ENCODE results near the gene FAM110D.

Gene FAM110D

GRCh38 chr1:26130695-26131094 is 28.2 kb upstream of the FAM110D start:
- DNase-seq, result no peak

DNA sequence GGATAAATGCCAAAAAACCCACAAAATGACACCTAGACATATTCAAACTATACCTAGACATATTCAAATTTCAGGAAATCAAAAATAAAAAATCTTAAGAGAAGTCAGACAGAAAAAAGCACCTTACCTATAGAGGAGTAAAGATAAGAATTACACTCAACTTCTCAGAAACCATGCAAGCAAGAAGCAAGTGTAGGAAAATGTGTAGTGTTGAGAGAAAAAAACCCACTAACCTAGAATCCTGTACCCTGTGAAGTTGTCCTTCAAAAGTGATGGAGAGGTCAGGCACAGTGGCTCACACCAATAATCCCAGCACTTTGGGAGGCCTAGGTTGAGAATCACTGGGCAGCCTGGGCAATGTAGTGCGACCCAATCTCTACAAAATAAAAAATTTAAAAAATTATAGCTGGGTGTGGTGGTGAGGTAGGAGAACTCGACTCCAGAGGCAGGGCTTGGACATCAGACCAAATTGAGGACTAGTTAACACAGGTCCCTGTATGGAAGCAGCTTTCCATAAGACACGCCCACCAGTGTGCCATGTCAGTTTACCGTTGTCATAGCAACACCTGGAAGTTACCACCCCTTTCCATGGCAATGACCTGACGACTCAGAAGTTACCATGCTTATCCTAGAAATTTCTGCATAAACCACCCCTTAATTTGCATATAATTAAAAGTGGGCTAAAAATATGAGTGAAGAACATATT is 26.6 kb upstream of the FAM110D start:
- peak; percentile 44 for DNase-seq

GRCh38 chr1:26132834-26133167 is 26.1 kb upstream of the FAM110D start:
- DNase-seq, result no peak

DNA sequence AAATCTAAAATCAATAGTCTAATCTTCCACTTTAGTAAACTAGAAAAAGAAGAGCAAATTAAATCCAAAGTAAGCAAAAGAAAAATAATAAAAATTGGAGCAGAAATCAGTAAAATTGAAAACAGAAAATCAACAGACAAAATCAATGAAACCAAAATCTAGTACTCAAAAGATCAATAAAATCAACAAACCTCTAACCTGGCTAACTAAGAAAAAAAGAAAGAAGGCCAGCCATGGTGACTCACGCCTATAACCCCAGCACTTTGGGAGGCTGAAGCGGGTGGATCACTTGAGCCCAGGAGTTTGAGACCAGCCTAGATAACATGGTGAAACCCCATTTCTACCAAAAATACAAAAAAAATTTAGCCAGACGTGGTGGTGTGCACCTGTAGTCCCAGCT is 24.4 kb upstream of the FAM110D start:
- no peak for DNase-seq

DNA sequence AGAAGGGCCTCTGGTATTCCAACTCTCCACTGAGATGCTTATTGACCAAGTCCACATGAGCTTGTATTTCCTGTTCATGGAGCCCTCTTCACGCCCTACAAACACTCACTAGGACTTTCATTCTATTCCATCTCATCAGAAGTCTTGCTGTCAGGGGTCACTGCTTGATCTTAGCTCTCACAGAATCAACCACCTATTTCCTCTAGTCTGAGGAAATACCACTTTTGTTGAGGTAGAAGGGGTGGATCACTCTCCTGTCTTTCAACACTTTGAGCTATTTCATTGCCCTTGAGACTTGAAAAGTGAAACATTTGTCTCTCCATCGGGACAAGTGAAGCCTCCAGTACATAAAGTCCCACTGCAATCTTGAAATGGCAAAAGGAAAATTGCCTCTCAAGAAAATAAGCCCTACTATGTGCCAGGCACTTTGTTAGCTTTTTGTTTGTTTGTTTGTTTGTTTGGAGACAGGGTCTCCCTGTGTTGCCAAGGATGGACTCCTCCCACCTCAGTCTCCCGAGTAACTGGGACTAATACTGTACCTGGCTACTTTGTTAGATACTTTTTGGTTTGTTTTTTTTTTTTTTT is 19.8 kb upstream of the FAM110D start:
- DNase-seq, result peak; percentile 69

- DNase-seq, result no peak
Measured at GRCh38 chr1:26142159-26142558, 16.7 kb upstream of the FAM110D start.

DNA sequence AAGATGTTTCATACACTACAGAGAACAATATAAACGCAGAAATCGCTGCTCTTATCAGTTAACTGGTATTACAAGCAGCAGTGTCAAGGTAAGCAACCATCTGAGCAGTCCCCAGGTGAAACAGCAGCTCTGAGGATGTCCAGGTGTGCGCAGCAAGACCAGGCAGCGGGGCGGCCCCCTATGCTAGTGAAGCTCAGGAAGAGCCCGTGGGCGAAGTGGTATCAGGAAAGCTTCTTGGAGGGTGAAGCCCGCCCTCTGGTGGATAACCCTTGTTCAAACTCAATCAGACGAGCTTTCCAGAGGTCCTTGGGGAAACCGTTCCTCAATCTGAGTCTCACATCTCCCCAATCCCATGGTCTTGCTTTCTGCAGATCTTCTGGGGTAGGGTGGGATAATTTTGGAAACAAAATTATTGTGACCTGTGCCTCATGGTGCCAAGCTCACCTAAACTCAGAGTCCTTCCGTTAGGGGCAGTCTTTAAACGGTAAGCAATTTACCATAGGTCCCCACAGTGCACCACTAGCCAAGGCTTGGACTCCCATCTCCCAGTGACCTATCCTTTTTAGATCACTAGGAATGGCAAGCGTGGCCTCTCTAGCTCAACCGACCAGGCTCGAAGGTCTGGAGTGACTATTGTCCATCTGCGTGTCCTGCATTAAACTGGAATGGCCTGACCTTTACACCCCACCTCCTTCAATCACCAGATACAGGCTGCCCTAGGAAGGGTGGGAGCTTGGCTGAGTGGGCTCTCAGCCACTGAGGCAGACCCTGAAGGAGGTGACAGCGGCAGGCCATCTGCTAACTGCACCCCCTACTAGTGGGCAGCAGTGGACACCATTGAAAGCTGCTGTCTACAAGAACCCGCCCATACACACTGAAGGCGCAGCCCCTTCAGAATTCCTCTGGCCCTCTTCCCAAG is 13.6 kb upstream of the FAM110D start:
- peak; percentile 97 for DNase-seq

DNA sequence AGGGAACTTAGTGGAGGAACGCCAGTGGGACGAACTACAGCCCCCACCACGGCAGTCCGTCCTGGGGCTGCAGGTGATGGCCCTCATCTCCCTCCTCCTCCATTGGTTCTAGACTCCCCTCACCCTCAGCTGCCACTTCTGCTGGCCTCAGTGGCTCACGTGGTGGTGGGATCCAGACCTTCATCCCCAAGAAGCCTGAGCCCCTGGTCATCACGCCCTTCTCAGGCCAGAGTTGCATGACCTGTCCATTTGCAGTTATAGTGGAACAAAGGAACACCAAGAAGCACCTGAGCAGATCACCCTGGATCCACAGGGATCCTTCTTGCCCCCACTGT is 13.0 kb upstream of the FAM110D start:
- no peak for DNase-seq

DNA sequence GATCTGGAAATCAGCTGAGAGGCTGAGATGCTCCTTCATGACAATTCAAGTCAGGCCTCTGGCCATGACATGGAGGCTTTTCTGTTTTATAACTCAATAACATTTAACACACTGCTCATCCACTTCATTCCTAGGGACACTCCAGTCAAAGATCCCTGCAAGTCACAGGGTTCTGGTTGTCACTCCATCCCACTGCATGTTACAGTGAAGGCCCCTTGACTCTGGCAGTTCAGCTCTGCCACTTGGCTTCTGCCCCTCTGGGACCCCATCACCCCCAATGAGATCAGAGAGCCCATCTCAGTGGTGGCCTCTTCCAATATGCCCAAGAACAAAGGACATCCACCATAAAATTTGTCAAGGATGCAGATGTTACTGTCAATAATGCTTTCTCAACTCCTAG is 10.0 kb upstream of the FAM110D start:
- no peak for DNase-seq

- no peak for DNase-seq
Measured at GRCh38 chr1:26153966-26154532, 4.8 kb upstream of the FAM110D start.

GRCh38 chr1:26154750-26155149 is 4.1 kb upstream of the FAM110D start:
- no peak for DNase-seq

DNA sequence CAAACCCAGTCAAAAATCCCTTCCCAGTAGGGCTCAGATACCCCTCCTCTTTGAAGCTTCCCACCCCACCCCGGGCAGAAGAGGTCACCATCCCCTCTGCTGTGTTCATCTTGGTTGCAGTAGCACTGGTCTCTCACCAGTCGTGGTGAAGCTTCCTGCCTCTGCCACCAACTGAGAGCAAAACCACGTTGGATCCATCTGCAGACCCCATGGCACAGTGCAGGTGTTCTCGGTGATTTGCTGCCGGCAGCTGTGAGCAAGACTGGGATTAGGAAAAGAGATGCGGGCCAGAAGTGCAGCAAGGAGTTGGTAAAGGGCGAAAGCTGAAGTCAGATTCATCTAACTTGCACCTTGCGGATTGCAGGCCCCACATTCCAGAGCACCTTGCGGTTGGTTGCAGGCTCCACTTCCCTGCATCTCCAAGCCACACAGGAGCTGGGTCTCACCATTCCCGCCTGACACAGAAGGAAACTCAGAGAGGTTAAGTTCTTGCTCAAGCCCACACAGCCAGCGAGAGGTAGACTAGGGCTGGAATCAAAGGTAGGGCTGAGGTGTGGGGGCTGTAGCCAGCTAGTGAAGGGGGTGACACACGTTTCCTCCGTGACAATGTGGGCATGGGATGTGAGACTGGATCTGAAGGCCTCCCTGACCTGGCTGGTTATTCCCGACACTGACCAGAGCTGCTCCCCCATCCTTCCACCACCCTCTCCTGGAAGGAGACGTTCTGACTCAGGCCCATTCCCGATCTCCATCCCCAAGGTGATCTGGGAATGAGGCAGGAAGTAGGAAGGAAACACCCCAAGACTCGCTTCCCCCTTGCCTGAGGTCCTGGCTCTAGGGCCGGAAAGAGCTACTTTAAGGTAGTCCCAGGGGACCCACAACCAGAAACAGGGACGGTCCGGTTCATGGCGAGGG is 3.3 kb upstream of the FAM110D start:
- no peak for DNase-seq

DNA sequence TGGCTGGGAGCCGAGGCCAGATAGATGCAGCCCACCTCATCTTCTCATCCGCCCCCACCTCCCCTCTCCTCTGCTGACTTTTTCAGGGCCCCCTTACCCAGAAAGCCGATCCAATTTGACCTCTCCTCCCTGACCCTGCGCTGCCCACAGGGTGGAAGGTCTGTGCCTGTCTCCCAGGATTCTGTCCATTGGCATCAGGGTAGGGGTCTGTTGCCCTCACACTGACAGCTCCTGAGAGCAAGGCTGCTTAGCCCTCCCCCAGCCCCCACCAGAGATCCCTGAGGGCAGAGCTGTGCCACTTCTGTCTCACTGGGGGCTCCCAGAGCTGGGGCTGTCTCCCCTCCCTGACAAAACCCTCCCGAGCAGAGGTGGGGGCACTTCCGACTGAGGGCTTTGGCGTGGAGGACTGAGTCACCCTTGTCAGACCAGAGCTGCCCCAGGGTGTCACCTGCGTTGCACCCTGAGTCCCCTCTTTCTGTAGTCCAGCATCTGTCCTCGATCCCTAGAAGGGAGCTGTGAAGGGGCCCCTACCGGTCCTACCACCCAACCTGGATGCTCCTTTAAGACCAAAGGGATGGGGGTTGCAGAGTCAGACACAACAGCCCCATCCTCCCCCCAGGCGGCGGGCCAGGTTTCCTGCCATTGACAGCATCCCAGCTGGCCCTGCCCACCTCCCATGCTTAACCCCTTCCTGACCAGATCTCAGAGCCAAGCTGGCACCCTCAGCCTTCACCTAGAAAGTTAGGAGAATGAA is 2.4 kb upstream of the FAM110D start:
- no peak for DNase-seq

DNA sequence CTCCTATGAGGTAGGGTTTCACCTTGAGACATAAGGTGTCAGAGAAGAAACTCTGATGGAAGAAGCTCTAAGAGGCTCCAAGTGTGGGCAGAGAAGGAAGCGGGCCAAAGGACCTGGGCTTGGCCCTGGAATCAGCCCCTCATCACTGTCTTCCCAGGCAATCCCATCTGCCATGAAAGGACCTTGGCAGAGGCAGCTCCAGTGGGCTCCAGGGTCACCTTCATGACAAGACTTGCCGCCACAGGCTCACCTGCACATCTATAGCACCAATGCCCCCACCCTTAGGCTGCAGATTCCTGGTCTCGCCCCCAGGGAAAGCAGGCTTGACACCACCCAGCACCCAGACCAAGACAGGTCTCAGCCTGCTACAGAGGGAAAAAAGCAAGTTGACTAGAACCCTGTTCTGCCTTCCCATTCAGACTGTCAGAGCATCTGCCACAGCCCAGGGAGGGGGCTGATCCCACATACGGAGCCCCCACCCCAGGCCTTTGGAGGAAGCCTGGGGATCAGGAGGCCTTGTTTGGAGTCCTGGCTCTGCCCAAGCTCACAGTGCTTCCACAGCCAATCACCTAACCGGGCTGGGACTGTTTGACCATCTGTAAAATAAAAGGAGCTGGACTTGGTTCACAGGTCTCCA is 490 bp upstream of the FAM110D start:
- DNase-seq, result no peak

- DNase-seq, result no peak
Measured at GRCh38 chr1:26159743-26160039, 812 bp downstream of the FAM110D start.

GRCh38 chr1:26160527-26161414 is 1.9 kb downstream of the FAM110D start:
- DNase-seq, result no peak

DNA sequence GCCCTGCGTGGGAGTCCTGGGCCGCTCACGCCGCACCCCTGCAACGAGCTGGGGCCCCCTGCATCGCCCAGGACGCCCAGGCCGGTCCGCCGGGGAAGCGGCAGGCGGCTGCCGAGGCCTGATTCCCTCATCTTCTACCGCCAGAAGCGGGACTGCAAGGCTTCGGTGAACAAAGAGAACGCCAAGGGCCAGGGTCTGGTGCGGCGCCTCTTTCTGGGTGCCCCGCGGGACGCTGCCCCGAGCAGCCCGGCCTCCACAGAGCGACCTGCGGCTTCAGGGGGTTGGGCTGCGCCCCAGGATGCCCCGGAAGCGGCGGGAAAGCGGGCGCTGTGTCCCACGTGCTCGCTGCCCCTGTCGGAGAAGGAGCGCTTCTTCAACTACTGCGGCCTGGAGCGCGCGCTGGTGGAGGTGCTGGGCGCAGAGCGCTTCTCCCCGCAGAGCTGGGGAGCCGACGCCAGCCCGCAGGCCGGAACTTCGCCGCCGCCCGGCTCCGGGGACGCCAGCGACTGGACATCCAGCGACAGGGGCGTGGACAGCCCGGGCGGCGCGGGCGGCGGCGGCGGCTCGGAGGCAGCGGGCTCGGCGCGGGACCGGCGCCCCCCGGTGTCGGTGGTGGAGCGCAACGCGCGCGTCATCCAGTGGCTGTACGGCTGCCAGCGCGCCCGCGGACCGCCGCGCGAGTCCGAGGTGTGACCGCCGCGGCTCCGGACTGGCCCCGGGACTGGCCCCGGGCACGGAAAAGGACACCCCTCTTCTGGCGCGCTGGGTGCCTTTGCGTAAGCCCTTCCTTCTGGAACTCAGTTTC is 2.7 kb downstream of the FAM110D start:
- DNase-seq, result peak; percentile 82

- DNase-seq, result no peak
Measured at GRCh38 chr1:26162220-26162709, 3.4 kb downstream of the FAM110D start.

DNA sequence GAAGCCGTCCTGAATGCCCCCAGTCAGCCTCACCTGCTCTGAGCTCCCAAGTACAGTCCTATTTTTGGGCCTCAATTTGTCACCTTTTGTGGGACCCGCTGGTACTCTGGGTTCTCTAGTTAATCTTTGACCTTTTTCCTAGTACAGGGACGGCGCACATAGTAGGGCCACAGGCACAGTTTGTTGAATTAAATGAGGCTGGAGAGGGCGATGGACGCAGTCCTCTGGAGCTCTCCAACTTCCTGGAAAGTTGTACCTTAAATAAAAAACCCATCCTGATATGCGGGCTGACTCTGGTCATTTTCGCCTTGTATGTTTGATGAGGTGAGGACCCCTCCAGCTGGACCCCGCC is 4.8 kb downstream of the FAM110D start:
- DNase-seq, result peak; percentile 61

All from DMS53 (cell line).